ENCODE data around the gene TGFBI.

DNA sequence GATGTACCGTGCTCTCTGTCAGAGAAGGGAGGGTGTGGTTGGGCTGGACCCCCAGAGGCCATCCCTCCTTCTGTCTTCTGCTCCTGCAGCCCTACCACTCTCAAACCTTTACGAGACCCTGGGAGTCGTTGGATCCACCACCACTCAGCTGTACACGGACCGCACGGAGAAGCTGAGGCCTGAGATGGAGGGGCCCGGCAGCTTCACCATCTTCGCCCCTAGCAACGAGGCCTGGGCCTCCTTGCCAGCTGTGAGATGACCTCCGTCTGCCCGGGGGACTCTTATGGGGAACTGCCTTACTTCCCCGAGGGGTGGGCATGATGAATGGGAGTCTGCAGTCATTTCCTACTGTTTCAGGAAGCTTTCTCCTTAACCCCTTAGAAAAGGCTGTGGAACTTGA, 17.5 kb downstream of the TGFBI start:
- TF ChIP-seq CTCF (IDR thresholded peaks at IDR 0.05) (no peak), EZH2phosphoT487 (IDR thresholded peaks at IDR 0.05) (no peak)
